Urinary bladder (tissue), 4 donors: ENCODE results near the gene CTDSPL2. TPM values are rescaled to one million over a fixed set of nuclear protein-coding genes. Genes with fewer than 3 reads are reported as not detected.

Source experiments
- DNase-seq: peaks from one replicate; pipeline ENCODE4 v3.0.0-alpha.2; 2015; ENCODE audit errors: extremely low spot score
- H3K27ac ChIP-seq: one replicate; pipeline ENCODE4 v1.5.1; 2013; ENCODE audit warnings: low read depth, mild to moderate bottlenecking, moderate library complexity
- H3K36me3 ChIP-seq: one replicate; pipeline ENCODE4 v1.6.1; 2013; ENCODE audit warnings: mild to moderate bottlenecking, moderate library complexity; ENCODE audit not compliant: insufficient read depth
- H3K4me1 ChIP-seq: one replicate; pipeline ENCODE4 v1.6.1; 2013; ENCODE audit warnings: mild to moderate bottlenecking, moderate library complexity; ENCODE audit not compliant: insufficient read depth
- H3K4me3 ChIP-seq: one replicate; pipeline ENCODE4 v1.5.1; 2013; ENCODE audit warnings: low read depth, low read length
- WGBS: extraction: QIAGEN DNeasy Blood & Tissue Kit; methylation state at CpG from one replicate; pipeline ENCODE4 v1.1.7; 2013; 5-methylcytosine and 5-hydroxymethylcytosine counted together
- polyA plus RNA-seq: library from polyadenylated mRNA; stranded (reverse); fragments of 200-250 nt; gene quantifications from one replicate; pipeline ENCODE4 v1.2.3, GENCODE V29; 2013
- total RNA-seq: library from RNA; depleted of rRNA; stranded (reverse); fragments of >200 nt; gene quantifications from one replicate; pipeline ENCODE4 v1.2.3, GENCODE V29; 2014
- donor health status: healthy with polysubstance abuse.
- donor health status: healthy.

The CTDSPL2 gene
- total and polyA plus RNA-seq, 2 donors: 16.7 to 143 TPM

GRCh38 chr15:44566155-44566540 lies 138.7 kb downstream of the CTDSPL2 start:
- no peak overlapping the region for H3K4me3 ChIP-seq
- WGBS: 98% methylated on average over 4 of the region's 4 CpGs
- peaks cover 13% of the 10 kb centered on the region for H3K36me3 ChIP-seq
- no peaks in the 10 kb centered on the region for H3K4me1 ChIP-seq
- H3K27ac ChIP-seq: no peak overlapping the region
- no peak for DNase-seq

- H3K27ac ChIP-seq: no peak overlapping the region
- H3K4me1 ChIP-seq: no peaks in the 10 kb centered on the region
- no peak for DNase-seq
- whole genome bisulfite sequencing: 81% methylated on average over 3 of the region's 3 CpGs
- H3K4me3 ChIP-seq: no peak overlapping the region
- peaks cover 11% of the 10 kb centered on the region for H3K36me3 ChIP-seq
Observed at GRCh38 chr15:44568338-44568737, 140.9 kb downstream of the CTDSPL2 start.

GRCh38 chr15:44569316-44569715 lies 141.9 kb downstream of the CTDSPL2 start:
- H3K4me3 ChIP-seq: no peak overlapping the region
- H3K27ac ChIP-seq: no peak overlapping the region
- no peak for DNase-seq
- H3K36me3 ChIP-seq: peaks cover 8% of the 10 kb centered on the region
- 95% methylated on average over 4 of the region's 4 CpGs for WGBS
- no peaks in the 10 kb centered on the region for H3K4me1 ChIP-seq

GRCh38 chr15:44570361-44570760 lies 142.9 kb downstream of the CTDSPL2 start:
- WGBS: 93% methylated on average over 4 of the region's 4 CpGs

GRCh38 chr15:44573386-44573785 lies 146.0 kb downstream of the CTDSPL2 start:
- peaks cover 5% of the 10 kb centered on the region for H3K36me3 ChIP-seq
- H3K27ac ChIP-seq: no peak overlapping the region
- WGBS: 91% methylated on average over 6 of the region's 6 CpGs
- no peak for DNase-seq
- H3K4me1 ChIP-seq: no peaks in the 10 kb centered on the region
- no peak overlapping the region for H3K4me3 ChIP-seq

More at GRCh38 chr15:44570361-44570760, 142.9 kb downstream of the CTDSPL2 start:
- Histone ChIP-seq H3K27ac (no peak overlapping the region), H3K4me1 (no peaks in the 10 kb centered on the region), H3K4me3 (no peak overlapping the region), H3K36me3 (peaks cover 4% of the 10 kb centered on the region)
- no peak for DNase-seq

- peaks cover 5% of the 10 kb centered on the region for H3K36me3 ChIP-seq
- no peak overlapping the region for H3K4me3 ChIP-seq
- H3K4me1 ChIP-seq: no peaks in the 10 kb centered on the region
- no peak for DNase-seq
- WGBS: 81% methylated on average over 1 of the region's 1 CpG
- no peak overlapping the region for H3K27ac ChIP-seq
Observed at GRCh38 chr15:44574734-44575133, 147.3 kb downstream of the CTDSPL2 start.

Other genes starting within 250 kb of the CTDSPL2 start
- gene FRMD5, start 232.4 kb upstream of the CTDSPL2 start, total RNA-seq: 2.9 TPM
- gene FRMD5, start 232.4 kb upstream of the CTDSPL2 start, polyA plus RNA-seq: 0.32 TPM
- gene GOLM2, start 138.9 kb upstream of the CTDSPL2 start, total RNA-seq: 207 TPM
- 46.9 TPM for gene GOLM2, start 138.9 kb upstream of the CTDSPL2 start, polyA plus RNA-seq
- gene EIF3J, start 109.5 kb downstream of the CTDSPL2 start, total RNA-seq: 63.2 TPM
- gene EIF3J, start 109.5 kb downstream of the CTDSPL2 start, polyA plus RNA-seq: 43.3 TPM
- gene SPG11, start 236.0 kb downstream of the CTDSPL2 start, total RNA-seq: 136 TPM
- 30.7 TPM for gene SPG11, start 236.0 kb downstream of the CTDSPL2 start, polyA plus RNA-seq